NCI-H187 treated with DMSO at 0.1 percent for 48 hours (cell line): ENCODE measurements around the gene PLXDC2.

ENCODE experiments used
- DNase-seq: peaks from one replicate; lab custom pipeline; 2025; lab: John Stamatoyannopoulos, UW

PLXDC2 gene

GRCh38 chr10:20048161-20048560 lies 231.9 kb downstream of the PLXDC2 start:
- no peak for DNase-seq

GRCh38 chr10:20058135-20058534 lies 241.9 kb downstream of the PLXDC2 start:
- DNase-seq, result no peak

- DNase-seq, result no peak
Observed at GRCh38 chr10:20059084-20059835, 243.0 kb downstream of the PLXDC2 start.

- DNase-seq, result no peak
Observed at GRCh38 chr10:20065814-20066213, 249.6 kb downstream of the PLXDC2 start.

- no peak for DNase-seq
Observed at GRCh38 chr10:20073167-20073566, 256.9 kb downstream of the PLXDC2 start.

GRCh38 chr10:20075713-20076112 lies 259.5 kb downstream of the PLXDC2 start:
- DNase-seq, result no peak

- no peak for DNase-seq
Observed at GRCh38 chr10:20084451-20084850, 268.2 kb downstream of the PLXDC2 start.

GRCh38 chr10:20085115-20085514 lies 268.9 kb downstream of the PLXDC2 start:
- DNase-seq, result no peak

GRCh38 chr10:20087353-20087752 lies 271.1 kb downstream of the PLXDC2 start:
- no peak for DNase-seq

GRCh38 chr10:20088061-20088701 lies 271.9 kb downstream of the PLXDC2 start:
- no peak for DNase-seq

- DNase-seq, result no peak
Observed at GRCh38 chr10:20089879-20090278, 273.6 kb downstream of the PLXDC2 start.

GRCh38 chr10:20090831-20091230 lies 274.6 kb downstream of the PLXDC2 start:
- DNase-seq, result no peak

GRCh38 chr10:20091698-20092097 lies 275.5 kb downstream of the PLXDC2 start:
- DNase-seq, result no peak

GRCh38 chr10:20093600-20093999 lies 277.4 kb downstream of the PLXDC2 start:
- no peak for DNase-seq

- DNase-seq, result no peak
Observed at GRCh38 chr10:20094226-20094976, 278.2 kb downstream of the PLXDC2 start.

- no peak for DNase-seq
Observed at GRCh38 chr10:20100171-20100570, 283.9 kb downstream of the PLXDC2 start.

GRCh38 chr10:20105236-20105635 lies 289.0 kb downstream of the PLXDC2 start:
- DNase-seq, result no peak

- no peak for DNase-seq
Observed at GRCh38 chr10:20105931-20106330, 289.7 kb downstream of the PLXDC2 start.

- no peak for DNase-seq
Observed at GRCh38 chr10:20108021-20108420, 291.8 kb downstream of the PLXDC2 start.

- no peak for DNase-seq
Observed at GRCh38 chr10:20109613-20110012, 293.4 kb downstream of the PLXDC2 start.

- no peak for DNase-seq
Observed at GRCh38 chr10:20110125-20111100, 294.2 kb downstream of the PLXDC2 start.

- no peak for DNase-seq
Observed at GRCh38 chr10:20114179-20114578, 297.9 kb downstream of the PLXDC2 start.
